Esophagus squamous epithelium (tissue), 5 donors: ENCODE data around the gene DENND11. TPM values are rescaled to one million over a fixed set of nuclear protein-coding genes. Genes with fewer than 3 reads are reported as not detected.

Experiments
- DNase-seq: peaks from one replicate; lab custom pipeline; 2025; lab: John Stamatoyannopoulos, UW
- H3K27ac ChIP-seq, 4 donors: fragments of 200-600 bp; sonication (generic); one replicate each; pipeline ENCODE4 v1.5.1; 2016 to 2019; ENCODE audit warnings: mild to moderate bottlenecking in 1 of 4
- H3K27me3 ChIP-seq, 4 donors: fragments of 200-600 bp; sonication (generic); 1 replicate in 3 of 4; 2 replicates in 1 of 4; pipeline versions ENCODE4 v1.5.1 to v1.6.0; 2017 to 2021; ENCODE audit warnings: antibody characterized with exemption in 1 of 4
- H3K36me3 ChIP-seq, 3 donors: fragments of 200-600 bp; sonication (generic); one replicate each; pipeline ENCODE4 v1.5.1; 2016 to 2019
- H3K4me1 ChIP-seq, 3 donors: fragments of 200-600 bp; sonication (generic); one replicate each; pipeline ENCODE4 v1.5.1; 2017 to 2019
- H3K4me3 ChIP-seq, 4 donors: fragments of 200-600 bp; sonication (generic); 1 replicate in 3 of 4; 2 replicates in 1 of 4; pipeline ENCODE4 v1.5.1; 2016 to 2019; ENCODE audit warnings: mild to moderate bottlenecking in 2 of 4, moderate library complexity in 1 of 4
- H3K9me3 ChIP-seq, 3 donors: fragments of 200-600 bp; sonication (generic); one replicate each; pipeline ENCODE4 v1.5.1; 2016 to 2019
- CTCF ChIP-seq, 6 experiments: fragments of 450-650 bp in 4 of 6; fragments of 200-600 bp in 2 of 6; sonication (generic) in 2 of 6; IDR thresholded peaks; one replicate each; pipeline ENCODE4 v1.5.1; 2016 to 2019; ENCODE audit warnings: antibody characterized with exemption in 6 of 6, mild to moderate bottlenecking in 4 of 6, moderate library complexity in 4 of 6
- POLR2A ChIP-seq, 4 donors: fragments of 450-650 bp; IDR thresholded peaks; one replicate each; pipeline ENCODE4 v1.6.1; 2017; ENCODE audit warnings: antibody characterized with exemption in 4 of 4, mild to moderate bottlenecking in 4 of 4, moderate library complexity in 3 of 4
- WGBS, 2 donors: methylation state at CpG; one replicate each; pipeline ENCODE4 v1.1.5; 2018; 5-methylcytosine and 5-hydroxymethylcytosine counted together
- intact Hi-C: fragments of 100-400 bp; cut with DNase I; formaldehyde crosslinking; loops from one replicate; pipeline ENCODE4 v1.15.0; 2022
- total RNA-seq, 4 donors: library from RNA; depleted of rRNA; stranded (reverse); fragments of >200 nt; gene quantifications; one replicate each; pipeline ENCODE4 v1.1.0, GENCODE V29; 2016
- donor health status: DM: yes; HTN: yes; CAD: no.

DENND11 gene
- total RNA-seq, 4 donors from 2014 or later: 11.8 to 28.6 (median 14.2) TPM

- H3K36me3 ChIP-seq: no peaks in the 10 kb centered on the region
- no peaks in the 10 kb centered on the region for H3K27me3 ChIP-seq
- H3K4me1 ChIP-seq: no peaks in the 10 kb centered on the region
- no peak for TF ChIP-seq POLR2A (IDR thresholded peaks at IDR 0.05)
- no peak for TF ChIP-seq CTCF (IDR thresholded peaks at IDR 0.05)
- H3K9me3 ChIP-seq: no peaks in the 10 kb centered on the region
- no peak for DNase-seq
- no peak overlapping the region for H3K27ac ChIP-seq
- H3K4me3 ChIP-seq: no peak overlapping the region
- intact Hi-C loops: no loop called here
- WGBS, 2 donors: 79 to 87% methylated on average over 2 of the region's 2 CpGs
Observed at GRCh38 chr7:141714571-141714970, 12.6 kb upstream of the DENND11 start.

- WGBS, 2 donors: 82 to 87% methylated on average over 1 of the region's 1 CpG
- no peak for DNase-seq
- Histone ChIP-seq H3K4me3 (no peak overlapping the region), H3K27ac (no peak overlapping the region), H3K36me3 (no peaks in the 10 kb centered on the region), H3K4me1 (no peaks in the 10 kb centered on the region), H3K27me3 (no peaks in the 10 kb centered on the region), H3K9me3 (no peaks in the 10 kb centered on the region)
- intact Hi-C loops: no loop called here
- TF ChIP-seq POLR2A (IDR thresholded peaks at IDR 0.05): no peak
- no peak for TF ChIP-seq CTCF (IDR thresholded peaks at IDR 0.05)
Observed at GRCh38 chr7:141713890-141714289, 11.9 kb upstream of the DENND11 start.

GRCh38 chr7:141712603-141713255 is 10.8 kb upstream of the DENND11 start:
- H3K9me3 ChIP-seq: no peaks in the 10 kb centered on the region
- no peaks in the 10 kb centered on the region for H3K36me3 ChIP-seq
- no peaks in the 10 kb centered on the region for H3K4me1 ChIP-seq
- no peak overlapping the region for H3K4me3 ChIP-seq
- no peak overlapping the region for H3K27ac ChIP-seq
- WGBS, 2 donors: 86% methylated on average over 5 of the region's 5 CpGs
- no peak for DNase-seq
- TF ChIP-seq POLR2A (IDR thresholded peaks at IDR 0.05) (no peak), CTCF (IDR thresholded peaks at IDR 0.05) (no peak)
- intact Hi-C loops: no loop called here
- H3K27me3 ChIP-seq: no peaks in the 10 kb centered on the region

- H3K4me3 ChIP-seq: no peak overlapping the region
- H3K27me3 ChIP-seq: no peaks in the 10 kb centered on the region
- TF ChIP-seq POLR2A (IDR thresholded peaks at IDR 0.05) (no peak), CTCF (IDR thresholded peaks at IDR 0.05) (no peak)
- no peaks in the 10 kb centered on the region for H3K36me3 ChIP-seq
- no peaks in the 10 kb centered on the region for H3K9me3 ChIP-seq
- H3K4me1 ChIP-seq: peaks cover 0 to 19% (median 6%) of the 10 kb centered on the region in 3 donors
- H3K27ac ChIP-seq: no peak overlapping the region
- 35 to 46% methylated on average over 1 of the region's 1 CpG for WGBS, 2 donors
- no peak for DNase-seq
- intact Hi-C loops: no loop called here
Observed at GRCh38 chr7:141710301-141710700, 8.3 kb upstream of the DENND11 start.

GRCh38 chr7:141709749-141710148 is 7.8 kb upstream of the DENND11 start:
- Histone ChIP-seq H3K4me1 (peaks cover 0 to 24% (median 6%) of the 10 kb centered on the region in 3 donors), H3K36me3 (no peaks in the 10 kb centered on the region), H3K27me3 (no peaks in the 10 kb centered on the region), H3K4me3 (no peak overlapping the region), H3K9me3 (no peaks in the 10 kb centered on the region), H3K27ac (no peak overlapping the region)
- no peak for TF ChIP-seq POLR2A (IDR thresholded peaks at IDR 0.05)
- no peak for TF ChIP-seq CTCF (IDR thresholded peaks at IDR 0.05)
- DNase-seq: no peak
- WGBS, 2 donors: 87 to 100% methylated on average over 2 to 4 of the region's 4 CpGs
- intact Hi-C loops: no loop called here
